ENCODE data around the gene DYRK1A. TPM values are rescaled to one million over a fixed set of nuclear protein-coding genes. Genes with fewer than 3 reads are reported as not detected.

Gene DYRK1A
- total and polyA plus RNA-seq, 2 of the 13 experiments (the other 11 are each of a cell fraction or from before 2014, with no cell fraction given), result 24.6 to 34.2 TPM

GRCh38 chr21:37365517-37366481 lies 774 bp upstream of the DYRK1A start (continued):
- TF ChIP-seq ZNF414 (CRISPR knock-in tag; IDR thresholded peaks at IDR 0.05), result no peak
- TF ChIP-seq ZFX (CRISPR knock-in tag; IDR thresholded peaks at IDR 0.05; ENCODE audit: low read depth), result peak; percentile 83
- TF ChIP-seq EP300 (IDR thresholded peaks at IDR 0.05; ENCODE audit: low read depth in 2 of 2, low read length in 2 of 2), result no peak
- TF ChIP-seq EP300 (CRISPR knock-in tag; IDR thresholded peaks at IDR 0.05; ENCODE audit: borderline replicate concordance), result no peak
- peak; percentile 67 for TF ChIP-seq MEIS2 (CRISPR knock-in tag; IDR thresholded peaks at IDR 0.05)
- peak; percentile 90 for TF ChIP-seq SKI (IDR thresholded peaks at IDR 0.05; ENCODE audit: partially characterized antibody)
- TF ChIP-seq YEATS4 (CRISPR knock-in tag; IDR thresholded peaks at IDR 0.05; ENCODE audit: borderline replicate concordance), result 0 out of 2 replicates have a peak, but pooled peaks have one; percentile 75
- no peak for TF ChIP-seq NFYC (CRISPR knock-in tag; IDR thresholded peaks at IDR 0.05)
- no peak for TF ChIP-seq ESRRA (CRISPR knock-in tag; IDR thresholded peaks at IDR 0.05; ENCODE audit: low read depth)
- TF ChIP-seq TP53 (CRISPR knock-in tag; conservative IDR thresholded peaks at IDR 0.05), result no peak
- no peak for TF ChIP-seq DPF2 (CRISPR knock-in tag; IDR thresholded peaks at IDR 0.05; ENCODE audit: borderline replicate concordance, low read depth)
- TF ChIP-seq ADNP (CRISPR knock-in tag; IDR thresholded peaks at IDR 0.05), result no peak
- TF ChIP-seq RELA (CRISPR knock-in tag; IDR thresholded peaks at IDR 0.05), result no peak
- TF ChIP-seq KDM4B (CRISPR knock-in tag; IDR thresholded peaks at IDR 0.05), result 0 out of 2 replicates have a peak, but pooled peaks have one; percentile 43
- TF ChIP-seq ZNF878 (CRISPR knock-in tag; IDR thresholded peaks at IDR 0.05), result no peak
- no peak; the same call in 1 of the 2 replicates for TF ChIP-seq MIXL1 (CRISPR knock-in tag; IDR thresholded peaks at IDR 0.05)
- TF ChIP-seq ZNF570 (CRISPR knock-in tag; IDR thresholded peaks at IDR 0.05; ENCODE audit: borderline replicate concordance), result no peak
- TF ChIP-seq JUND (CRISPR knock-in tag; IDR thresholded peaks at IDR 0.05), result no peak
- TF ChIP-seq REPIN1 (CRISPR knock-in tag; IDR thresholded peaks at IDR 0.05; ENCODE audit: borderline replicate concordance, low read depth), result no peak
- no peak for TF ChIP-seq SP2 (CRISPR knock-in tag; IDR thresholded peaks at IDR 0.05)
- no peak for TF ChIP-seq MTF1 (CRISPR knock-in tag; IDR thresholded peaks at IDR 0.05)
- TF ChIP-seq ZGPAT (CRISPR knock-in tag; IDR thresholded peaks at IDR 0.05), result peak; percentile 57; the same call in 1 of the 2 replicates
- TF ChIP-seq ZNF142 (CRISPR knock-in tag; IDR thresholded peaks at IDR 0.05), result 0 out of 2 replicates have a peak, but pooled peaks have one; percentile 50
